HG02759 (cell line): Measurements from ENCODE around the gene SLC39A9.

Experiments used
- ATAC-seq: cut with Tn5 transposase; IDR thresholded peaks from one replicate; pipeline ENCODE4 v1.9.1; 2021; ENCODE audit warnings: mild to moderate bottlenecking, moderate library complexity; ENCODE audit not compliant: unreplicated experiment

SLC39A9 gene

DNA sequence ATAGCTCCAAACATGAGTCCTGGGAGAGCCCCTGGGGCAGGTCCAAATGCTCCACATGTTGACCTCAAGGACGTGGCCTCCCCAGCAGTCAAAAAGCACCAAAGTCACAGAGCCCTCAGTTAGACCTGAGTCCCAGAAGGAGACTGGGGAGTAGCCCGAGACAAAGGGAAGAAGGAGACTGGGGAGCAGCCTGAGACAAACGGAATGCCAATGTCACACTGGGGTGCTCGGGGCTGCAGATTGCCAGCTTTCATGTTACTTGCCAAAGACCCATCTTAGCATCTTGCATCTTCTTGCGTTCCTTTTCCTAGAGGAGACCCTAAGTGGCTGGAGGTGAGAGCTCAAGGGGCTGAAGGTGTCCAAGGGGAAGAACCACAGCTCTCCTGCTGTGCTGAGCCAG, 100.9 kb downstream of the SLC39A9 start:
- no peak for ATAC-seq

DNA sequence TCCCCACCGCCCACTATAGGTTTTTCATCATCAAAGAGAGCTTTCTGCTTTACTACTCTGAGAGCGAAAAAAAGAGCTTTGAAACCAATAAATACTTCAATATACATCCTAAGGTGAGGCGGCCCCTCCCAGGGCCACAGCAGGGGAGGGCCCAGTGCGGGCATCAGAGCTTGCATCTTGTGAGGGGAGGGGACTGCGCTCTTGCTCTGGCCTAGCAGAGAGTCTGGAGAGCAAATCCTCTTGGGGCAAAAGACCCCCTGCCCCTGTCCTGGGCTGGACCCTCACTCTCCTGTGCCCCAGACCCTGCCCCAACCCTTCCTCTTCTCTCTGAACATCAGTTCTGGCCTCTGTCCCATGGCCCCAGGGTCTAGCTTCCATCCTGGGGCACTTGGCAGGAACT, 101.6 kb downstream of the SLC39A9 start:
- no peak for ATAC-seq

DNA sequence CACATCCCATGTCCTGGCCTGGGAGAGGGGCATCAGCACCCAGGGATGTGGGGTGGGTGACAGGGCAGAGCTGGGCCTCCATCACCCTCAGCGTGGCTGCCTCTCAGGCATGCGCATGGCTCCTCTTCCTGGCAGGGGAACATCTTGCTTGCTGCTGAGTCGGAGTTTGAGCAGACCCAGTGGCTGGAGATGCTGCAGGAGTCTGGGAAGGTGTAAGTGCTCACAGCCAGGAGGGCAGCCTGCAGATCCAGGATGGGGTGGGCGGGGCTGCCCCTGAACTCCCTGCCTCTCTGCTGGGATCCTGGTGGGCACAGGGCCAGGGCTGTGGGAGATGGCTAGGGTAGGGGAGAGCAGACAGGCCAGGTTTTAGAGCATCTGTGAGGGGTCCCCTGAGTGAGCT, 102.2 kb downstream of the SLC39A9 start:
- no peak for ATAC-seq

DNA sequence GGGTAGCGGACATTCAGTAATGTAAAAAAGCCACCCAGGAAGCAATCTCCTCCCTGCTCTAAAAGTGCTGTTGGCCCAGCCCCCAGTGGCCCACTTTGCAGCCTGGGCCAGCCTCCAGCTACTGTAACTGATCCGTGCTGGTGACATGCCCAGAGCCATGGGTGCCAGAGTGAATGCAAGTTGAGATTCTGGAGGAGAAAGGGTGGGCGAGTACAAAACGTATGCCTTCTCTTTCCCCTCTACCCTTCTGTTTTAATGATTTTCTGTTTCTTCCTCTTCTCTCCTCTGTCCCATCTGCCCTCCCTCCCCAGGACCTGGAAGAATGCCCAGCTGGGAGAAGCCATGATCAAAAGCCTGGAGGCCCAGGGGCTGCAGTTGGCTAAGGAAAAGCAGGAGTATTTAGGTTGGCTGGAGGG, 102.9 kb downstream of the SLC39A9 start:
- no peak for ATAC-seq

DNA sequence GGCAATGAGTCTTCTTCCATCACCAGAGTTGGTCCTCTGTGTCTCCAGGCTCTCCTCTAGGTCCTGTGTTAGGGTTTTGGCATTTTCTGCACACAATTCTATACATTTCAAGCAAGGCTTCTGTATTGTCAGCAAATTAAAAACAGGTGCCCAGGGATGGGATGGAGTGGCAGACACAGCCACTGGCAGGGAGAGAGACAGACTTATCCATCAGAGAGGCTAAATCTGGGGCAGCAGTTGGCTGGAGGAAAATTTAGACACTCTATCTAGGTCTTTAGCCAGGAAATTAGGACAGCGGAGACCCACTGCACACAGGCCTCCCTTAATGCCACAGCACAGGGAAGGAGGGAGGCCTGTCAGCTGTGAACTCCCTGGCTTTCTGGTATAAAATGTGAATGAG, 106.3 kb downstream of the SLC39A9 start:
- ATAC-seq: no peak

DNA sequence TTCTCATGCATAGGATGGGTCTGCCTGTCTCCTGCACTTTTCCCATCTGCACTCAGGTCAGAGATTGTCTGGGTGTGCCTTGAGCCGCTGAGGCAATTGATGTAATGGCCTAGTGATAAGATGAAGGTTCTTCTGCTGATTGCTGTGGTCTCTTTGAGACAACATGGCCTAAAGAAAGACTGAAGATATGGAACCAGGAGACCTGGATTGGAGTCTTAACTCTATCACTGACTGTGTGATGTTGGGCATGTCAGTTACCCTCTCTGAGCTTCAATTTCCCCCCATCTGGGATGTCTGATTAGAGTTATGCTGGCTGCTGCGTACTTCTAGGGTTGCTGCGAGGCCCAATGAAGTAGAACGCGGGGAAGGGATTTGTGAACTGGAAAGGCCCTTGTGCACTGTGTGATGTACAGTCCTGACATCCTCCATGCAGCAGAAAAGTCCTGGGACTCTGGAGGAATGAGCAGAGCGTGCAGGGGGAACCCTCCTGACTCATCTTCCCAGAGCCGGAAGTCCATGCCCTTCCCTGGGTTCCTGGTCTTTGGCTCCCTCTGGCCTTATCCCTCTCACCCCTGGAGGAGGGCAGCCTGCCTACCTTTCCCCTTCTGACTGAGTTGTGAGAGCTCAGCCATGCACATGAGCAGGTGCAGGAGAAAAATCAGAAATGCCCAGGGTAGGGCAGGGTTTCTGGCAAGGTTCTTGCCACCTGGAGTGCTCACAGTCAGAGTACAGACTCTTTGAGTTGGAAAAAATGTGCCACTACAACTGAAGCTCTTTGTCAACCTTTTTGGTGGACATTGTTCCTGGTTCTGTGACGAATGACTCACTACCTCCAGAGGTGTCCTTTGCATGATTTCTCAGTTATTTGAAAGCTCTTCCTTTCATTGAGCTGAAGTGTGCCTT, 107.1 kb downstream of the SLC39A9 start:
- no peak for ATAC-seq

DNA sequence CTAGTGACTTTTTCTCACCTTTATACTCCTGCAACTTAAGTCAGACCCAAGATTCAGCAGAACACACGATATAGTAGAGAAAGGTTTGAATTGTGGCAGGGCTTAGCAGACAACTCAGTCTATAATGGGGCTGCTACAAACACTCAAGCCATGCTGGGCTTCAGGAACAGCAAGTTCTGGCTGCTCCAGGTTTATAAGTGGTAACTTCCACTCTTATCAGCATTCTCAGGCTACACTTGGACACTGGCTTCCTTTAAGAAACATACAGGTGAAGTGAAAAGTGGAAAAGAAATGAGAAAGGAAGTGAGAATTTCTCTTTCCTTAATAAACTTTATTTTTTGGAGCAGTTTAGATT, 107.7 kb downstream of the SLC39A9 start:
- ATAC-seq: no peak
